ENCODE results near the gene CCDC187.

GRCh38 chr9:136229096-136230065, 74.5 kb downstream of the CCDC187 start:
- no peak for TF ChIP-seq POLR2A (IDR thresholded peaks at IDR 0.05)
- no peak for TF ChIP-seq CTCF (IDR thresholded peaks at IDR 0.05)
